GM18505 (cell line): Measurements from ENCODE around the gene CENPF.

Experiments
- ATAC-seq: cut with Tn5 transposase; IDR thresholded peaks from one replicate; pipeline ENCODE4 v1.9.1; 2021; ENCODE audit not compliant: unreplicated experiment
- POLR2A ChIP-seq: IDR thresholded peaks from 4 replicates; pipeline ENCODE4 v1.6.1; 2011; ENCODE audit warnings: borderline replicate concordance; ENCODE audit not compliant: insufficient read depth, insufficient read length; ENCODE audit errors: extremely low read depth

CENPF gene

DNA sequence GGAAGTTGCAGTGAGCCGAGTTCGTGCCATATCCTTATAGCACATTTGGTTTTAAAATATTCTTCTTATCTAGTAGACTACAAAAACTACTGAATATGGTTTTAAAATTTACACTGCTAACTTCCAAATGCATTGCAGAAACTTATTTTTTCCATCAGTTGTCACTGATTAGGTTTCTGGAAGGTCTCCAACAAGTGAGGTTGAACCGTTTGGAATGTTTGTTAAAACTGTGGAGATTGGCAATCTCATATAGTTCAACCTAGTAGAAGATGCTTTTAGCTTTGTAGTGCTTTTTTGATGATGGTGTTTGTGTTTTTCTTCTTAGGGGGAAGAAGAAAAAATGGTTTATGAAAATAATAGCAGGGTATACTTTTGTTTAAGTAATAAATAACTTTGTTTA is 12.9 kb downstream of the CENPF start:
- no peak for ATAC-seq
- no peak for TF ChIP-seq POLR2A

DNA sequence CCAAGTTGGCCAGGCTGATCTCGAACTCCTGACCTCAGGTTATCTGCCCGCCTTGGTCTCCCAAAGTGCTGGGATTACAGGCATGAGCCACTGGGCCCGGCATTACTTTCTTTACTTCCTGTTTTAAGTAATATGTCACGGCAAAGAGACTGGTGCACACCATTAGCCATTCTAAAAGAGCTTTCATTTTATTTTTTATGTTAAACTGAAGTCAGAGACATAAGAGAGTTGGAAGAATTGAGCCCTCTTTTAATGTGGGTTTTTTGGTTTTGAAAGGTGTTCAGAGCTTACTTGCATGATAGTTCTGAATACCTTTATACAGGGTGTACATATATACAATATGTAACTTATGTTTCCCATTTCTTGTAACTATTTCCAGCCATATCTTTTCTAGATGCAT is 14.3 kb downstream of the CENPF start:
- no peak for ATAC-seq
- TF ChIP-seq POLR2A, result no peak

DNA sequence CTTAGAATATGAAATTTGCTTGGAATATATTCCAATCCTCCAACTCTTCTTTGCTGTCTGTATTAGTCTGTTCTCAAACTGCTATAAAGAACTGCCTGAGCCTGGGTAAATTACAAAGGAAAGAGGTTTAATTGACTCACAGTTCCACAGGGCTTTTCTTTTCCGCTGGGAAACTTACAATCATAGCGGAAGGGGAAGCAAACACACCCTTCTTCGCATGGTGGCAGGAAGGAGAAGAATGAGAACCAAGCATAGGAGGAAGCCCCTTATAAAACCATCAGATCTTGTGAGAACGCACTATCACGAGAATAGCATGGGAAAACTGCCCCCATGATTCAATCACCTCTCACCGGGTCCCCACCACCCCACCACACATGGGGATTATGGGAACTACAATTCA is 14.8 kb downstream of the CENPF start:
- TF ChIP-seq POLR2A, result no peak

DNA sequence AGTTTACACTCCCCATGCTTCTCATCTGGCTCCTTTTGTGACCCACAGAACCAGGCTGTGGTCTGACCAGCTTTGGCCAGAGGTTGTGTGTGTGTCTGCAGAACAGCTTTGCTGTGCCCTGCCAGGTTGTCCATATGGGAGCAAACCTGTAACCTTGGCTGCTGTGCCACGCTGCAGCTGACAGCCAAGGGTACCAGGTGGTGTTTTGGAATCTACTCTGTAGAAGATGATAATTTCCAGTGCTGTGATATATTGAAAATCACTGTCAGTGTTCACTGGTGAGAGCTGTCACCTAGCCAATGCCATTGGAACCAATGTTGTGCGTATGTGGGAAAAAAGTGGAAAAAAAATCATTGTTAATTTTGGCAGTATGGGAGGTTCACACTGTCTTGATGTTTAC is 18.2 kb downstream of the CENPF start:
- ATAC-seq, result no peak
- no peak for TF ChIP-seq POLR2A

More for the DNA sequence above, 14.8 kb downstream of the CENPF start:
- no peak for ATAC-seq

DNA sequence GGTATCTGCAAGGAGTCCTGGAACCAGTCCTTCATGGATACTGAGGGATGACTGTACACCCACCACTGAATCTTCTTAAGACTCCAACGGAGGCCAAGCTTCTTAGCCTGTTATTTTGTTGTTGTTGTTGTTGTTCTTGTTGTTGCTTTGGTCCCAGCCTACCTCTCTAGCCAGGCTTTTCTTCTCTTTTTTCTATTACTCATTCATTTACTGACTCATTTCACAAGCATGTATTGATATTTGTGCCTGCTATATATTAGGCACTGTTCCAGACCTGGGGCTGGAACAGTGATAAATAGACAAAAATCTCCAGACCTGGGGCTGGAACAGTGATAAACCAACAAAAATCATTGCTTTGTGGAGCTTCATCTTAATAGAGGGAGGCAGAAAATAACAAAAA is 20.4 kb downstream of the CENPF start:
- no peak for TF ChIP-seq POLR2A
- ATAC-seq, result no peak

DNA sequence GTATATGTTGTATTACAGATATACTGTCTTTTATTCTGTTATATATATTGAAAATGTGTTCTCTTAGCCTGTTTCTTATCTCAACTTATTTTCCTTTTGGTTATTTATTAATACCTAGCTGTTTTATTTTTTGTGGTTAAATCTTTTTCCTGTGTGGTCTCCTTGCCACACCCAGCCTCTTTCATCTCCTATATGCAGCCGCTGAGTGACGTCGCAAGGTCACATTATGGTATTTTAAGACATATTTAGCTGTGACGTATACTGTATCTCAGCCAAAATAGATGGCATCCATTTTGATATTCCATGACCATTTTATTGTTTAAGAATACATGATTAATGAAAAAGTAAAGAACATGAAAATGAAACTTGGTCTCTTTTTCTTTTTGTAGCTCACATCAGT is 29.1 kb downstream of the CENPF start:
- ATAC-seq, result no peak
- TF ChIP-seq POLR2A, result no peak

DNA sequence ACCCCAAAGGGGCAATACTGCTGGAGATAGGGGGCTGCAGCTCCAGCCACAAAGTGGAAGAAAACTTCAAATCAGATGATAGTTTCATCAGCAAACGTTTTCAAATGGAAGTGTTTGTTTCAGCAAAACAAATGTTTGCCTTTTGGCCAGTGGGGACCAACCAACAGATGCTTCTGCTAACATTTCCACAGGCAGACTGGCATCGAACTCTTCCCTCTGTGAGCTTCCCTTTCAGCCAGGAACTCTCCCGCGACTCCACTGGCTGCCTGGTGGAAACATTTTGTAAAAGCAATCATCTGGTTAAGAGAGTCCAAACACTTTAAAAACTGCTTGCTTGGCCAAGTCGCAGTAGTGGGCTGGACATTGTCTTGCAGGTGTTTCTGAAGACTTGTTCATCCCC is 30.7 kb downstream of the CENPF start:
- no peak for TF ChIP-seq POLR2A
- ATAC-seq, result no peak

DNA sequence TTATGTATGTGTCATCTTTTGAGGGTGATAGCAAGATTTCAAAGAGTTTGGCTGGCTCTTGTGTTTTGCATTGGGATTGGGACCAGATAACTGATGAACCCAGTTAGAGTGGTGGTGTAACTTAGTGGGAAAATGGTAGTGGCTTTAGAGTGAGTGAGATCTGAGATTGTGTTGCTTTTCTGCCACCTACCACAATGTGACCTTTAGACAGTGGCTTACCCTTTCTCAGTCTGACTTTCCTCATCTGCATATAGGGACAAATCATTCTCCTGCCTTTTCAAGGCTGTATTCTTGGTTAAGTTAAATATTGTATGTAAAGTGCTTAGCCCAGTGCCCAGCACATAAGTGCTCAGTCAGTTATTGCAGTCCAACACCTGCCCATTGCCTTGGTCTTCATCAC is 31.3 kb downstream of the CENPF start:
- ATAC-seq, result no peak
- TF ChIP-seq POLR2A, result no peak

DNA sequence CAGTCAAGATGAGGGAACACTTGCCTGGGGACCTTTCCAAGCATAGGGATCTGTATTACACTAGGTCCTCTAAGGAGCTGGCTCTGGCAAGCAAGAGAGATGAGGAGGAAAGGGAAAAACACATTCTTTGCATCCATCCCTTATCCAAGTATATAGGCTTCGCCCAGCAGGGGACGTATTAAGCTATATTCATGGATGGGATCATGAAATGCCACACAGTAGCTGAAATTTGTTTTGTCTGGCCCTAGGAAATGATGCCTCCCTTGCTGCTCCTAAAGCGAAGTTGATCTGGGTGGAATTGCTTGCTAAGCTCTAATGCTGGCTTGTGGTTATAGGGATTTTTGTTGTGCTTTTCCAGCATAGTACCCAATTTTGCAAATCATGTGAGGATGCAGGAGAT is 32.1 kb downstream of the CENPF start:
- ATAC-seq, result no peak
- no peak for TF ChIP-seq POLR2A

DNA sequence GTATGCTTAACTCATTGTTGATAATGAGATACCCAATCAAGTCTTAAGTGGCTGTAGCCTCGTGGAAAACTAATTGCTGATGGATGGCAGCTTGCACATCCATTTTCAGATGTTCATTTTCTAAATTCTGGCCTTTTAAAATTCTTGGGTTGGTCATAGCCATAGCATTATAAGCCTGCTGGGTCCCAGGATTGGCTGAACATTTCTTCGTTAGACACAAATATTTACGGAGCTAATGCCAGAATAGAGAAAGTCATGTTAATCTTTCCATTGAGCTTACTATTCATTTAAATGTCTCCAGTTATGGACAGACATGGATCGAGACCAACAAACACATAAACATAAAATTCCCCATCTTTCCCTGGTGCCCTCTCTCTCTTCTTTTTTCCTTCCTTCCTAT is 32.5 kb downstream of the CENPF start:
- ATAC-seq, result no peak
- no peak for TF ChIP-seq POLR2A

DNA sequence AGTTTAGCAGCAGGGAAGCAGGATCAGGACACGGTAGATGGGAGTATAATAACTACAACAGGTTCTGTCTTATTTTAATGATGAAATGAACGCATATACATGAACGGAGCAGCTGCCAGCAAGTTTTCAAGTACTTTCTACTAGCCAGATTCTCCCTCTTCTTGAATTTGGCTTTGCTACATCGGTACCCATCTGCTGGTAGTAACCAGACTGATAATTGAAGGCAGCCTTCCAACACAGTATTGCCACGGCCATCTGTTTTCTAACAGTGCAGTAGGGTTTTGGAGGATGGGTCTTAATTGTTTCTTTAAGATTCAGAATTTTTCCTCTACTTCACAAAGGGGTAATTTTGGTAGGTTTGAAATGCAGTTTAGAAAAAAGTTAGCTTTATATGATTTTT is 33.4 kb downstream of the CENPF start:
- TF ChIP-seq POLR2A, result no peak
- no peak for ATAC-seq

DNA sequence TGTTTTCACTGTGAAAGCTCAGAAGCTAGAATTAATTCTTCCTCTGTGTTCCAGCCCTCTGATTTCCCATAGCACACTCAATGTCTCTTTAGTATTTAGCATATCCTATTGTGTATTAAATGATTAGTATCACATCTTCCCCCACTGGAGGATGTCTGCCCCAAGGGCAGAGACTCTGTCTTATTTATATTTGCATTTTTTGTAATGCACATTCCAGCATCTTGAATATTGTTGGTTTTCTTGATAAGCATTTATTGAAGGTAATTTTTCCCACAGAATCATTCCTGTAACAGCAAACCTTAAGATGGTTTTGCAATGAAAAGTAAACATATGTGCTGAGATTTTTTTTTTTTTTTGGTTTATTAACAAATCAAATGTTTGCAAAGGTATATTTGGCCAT is 34.1 kb downstream of the CENPF start:
- ATAC-seq, result no peak
- no peak for TF ChIP-seq POLR2A

DNA sequence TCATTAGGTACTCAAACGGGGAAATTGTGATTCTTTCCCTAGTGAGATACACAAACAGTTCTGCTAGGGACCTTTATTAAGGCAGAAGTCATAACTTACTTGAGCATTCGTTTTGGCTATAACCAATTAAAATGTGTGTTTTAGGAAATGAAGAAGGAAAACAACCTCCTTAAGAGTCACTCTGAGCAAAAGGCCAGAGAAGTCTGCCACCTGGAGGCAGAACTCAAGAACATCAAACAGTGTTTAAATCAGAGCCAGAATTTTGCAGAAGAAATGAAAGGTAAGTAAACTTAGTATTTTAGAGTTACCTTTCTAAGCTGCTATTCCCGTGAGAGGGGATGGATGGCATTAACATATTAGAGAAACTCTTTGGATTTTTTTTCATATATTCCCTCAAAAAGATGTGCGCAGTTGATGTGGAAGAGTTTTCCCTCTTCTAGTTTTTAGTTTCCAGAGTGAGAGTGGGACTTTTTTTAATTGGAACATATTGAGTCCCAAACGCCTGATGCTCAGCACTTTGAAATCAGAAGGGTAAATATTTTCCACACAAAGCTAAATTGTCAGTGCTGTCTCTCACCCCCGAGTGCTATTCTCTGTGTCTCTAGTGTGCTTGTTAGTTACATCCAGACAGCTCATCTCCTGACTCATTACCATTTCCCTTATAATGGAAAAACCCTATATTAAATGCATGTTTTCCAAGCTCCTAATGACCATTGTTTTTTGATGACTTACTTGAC is 34.9 kb downstream of the CENPF start:
- TF ChIP-seq POLR2A, result no peak
- ATAC-seq, result peak; percentile 66

DNA sequence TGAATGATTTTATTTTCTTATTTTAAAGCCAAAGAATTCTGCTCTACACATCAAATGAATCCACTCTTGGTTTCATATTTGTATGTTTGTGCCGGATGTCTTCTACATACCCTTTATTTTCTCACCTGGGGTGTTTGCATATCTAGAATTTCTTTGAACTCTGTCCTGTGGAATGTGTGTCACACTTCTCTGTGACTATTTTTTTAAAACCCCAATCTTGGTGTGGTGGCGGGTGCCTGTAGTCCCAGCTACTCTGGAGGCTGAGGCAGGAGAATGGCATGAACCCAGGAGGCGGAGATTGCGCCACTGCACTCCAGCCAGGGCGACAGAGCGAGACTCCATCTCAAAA is 35.4 kb downstream of the CENPF start:
- no peak for ATAC-seq
- TF ChIP-seq POLR2A, result no peak

DNA sequence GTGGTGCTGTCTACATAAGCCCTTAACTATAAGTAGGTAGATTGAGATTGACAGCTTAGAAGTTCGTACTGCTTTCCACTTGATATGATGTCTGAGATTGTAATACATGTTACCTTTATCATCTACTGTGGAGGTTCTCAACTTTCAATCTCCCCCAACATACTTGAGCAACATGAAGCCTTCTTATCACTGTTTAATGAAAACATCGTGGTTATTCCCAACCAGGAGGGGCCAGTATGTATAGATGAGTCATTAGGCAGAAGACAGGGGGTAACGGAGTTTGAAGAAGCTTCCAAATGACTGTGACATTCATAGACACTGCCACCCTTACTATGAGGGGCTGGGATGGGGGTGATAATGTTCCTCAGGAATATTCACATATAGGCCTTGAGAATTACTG is 36.0 kb downstream of the CENPF start:
- no peak for ATAC-seq
- no peak for TF ChIP-seq POLR2A
